VCaP (cell line): ENCODE measurements around the gene PLCL1.

Experiments used
- H3K27ac ChIP-seq: fragments of 450-650 bp; 2 replicates; pipeline ENCODE4 v1.5.1; 2017
- TF ChIP-seq, protein P1 (sequence below): fragments of 450-650 bp; conservative IDR thresholded peaks from 2 replicates; pipeline ENCODE4 v1.5.1; 2017; ENCODE audit warnings: mild to moderate bottlenecking, moderate library complexity

Gene PLCL1

DNA sequence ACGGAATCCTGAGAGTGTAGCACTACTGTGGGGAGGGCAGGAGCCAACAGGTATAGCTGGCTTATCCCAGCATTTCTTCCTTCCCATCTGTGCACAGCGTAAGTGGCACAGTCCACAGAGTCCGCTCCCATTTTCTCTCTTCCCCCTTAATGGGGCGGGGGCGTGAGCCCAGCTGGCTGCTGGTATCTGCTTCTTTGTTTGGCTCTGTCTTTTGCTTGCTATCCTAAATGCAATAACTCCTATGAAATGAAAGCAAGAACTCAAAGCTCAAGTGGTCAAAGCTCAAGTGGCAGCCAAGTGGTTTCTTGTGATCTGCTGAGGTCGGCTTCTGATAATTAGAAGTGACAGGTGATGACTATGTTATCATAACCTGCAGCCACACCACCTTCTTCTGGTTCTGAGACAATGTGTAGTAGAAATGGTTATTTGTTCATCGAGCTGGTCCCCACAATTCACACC lies 192.7 kb downstream of the PLCL1 start:
- H3K27ac ChIP-seq: no peak overlapping the region
- TF ChIP-seq, protein P1, sequence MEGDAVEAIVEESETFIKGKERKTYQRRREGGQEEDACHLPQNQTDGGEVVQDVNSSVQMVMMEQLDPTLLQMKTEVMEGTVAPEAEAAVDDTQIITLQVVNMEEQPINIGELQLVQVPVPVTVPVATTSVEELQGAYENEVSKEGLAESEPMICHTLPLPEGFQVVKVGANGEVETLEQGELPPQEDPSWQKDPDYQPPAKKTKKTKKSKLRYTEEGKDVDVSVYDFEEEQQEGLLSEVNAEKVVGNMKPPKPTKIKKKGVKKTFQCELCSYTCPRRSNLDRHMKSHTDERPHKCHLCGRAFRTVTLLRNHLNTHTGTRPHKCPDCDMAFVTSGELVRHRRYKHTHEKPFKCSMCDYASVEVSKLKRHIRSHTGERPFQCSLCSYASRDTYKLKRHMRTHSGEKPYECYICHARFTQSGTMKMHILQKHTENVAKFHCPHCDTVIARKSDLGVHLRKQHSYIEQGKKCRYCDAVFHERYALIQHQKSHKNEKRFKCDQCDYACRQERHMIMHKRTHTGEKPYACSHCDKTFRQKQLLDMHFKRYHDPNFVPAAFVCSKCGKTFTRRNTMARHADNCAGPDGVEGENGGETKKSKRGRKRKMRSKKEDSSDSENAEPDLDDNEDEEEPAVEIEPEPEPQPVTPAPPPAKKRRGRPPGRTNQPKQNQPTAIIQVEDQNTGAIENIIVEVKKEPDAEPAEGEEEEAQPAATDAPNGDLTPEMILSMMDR: no peak

DNA sequence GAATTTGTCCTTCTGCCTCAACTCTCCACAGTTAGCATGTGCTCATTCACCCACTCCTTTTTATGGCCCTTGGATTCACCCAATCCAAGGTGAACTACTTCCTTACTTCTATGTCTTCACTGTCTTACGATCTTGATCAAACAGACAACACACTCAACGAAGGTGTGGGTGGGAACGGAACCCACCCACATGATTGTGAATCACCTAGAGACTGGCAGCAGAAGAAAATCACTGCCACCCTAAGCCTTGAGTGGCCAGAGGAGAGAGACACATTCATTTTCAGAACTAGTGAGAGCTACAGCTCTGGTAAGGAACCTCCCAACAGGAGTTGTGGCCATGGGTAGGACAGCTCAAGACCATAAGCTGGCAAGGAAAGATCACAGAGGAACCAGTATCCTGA lies 194.3 kb downstream of the PLCL1 start:
- H3K27ac ChIP-seq: no peak overlapping the region
- TF ChIP-seq, protein P1: no peak

DNA sequence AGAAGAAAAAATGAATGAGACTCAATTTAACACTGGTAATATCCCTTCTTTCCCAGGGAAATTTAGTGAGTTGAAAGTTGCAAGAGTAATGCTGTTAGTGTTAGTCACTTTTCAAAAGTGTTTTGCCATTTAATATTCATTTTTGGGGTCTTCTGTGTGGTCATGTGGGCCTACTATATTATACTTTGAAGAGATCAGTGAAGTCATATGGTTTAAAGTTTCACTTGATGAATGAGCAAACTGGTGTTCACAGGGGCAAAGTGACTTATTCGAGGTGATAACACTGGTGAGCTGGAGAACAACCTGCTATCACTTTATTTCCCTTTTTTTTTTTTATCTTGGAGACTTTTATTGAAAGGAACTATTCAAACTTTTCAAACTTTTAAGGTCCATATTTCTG lies 196.0 kb downstream of the PLCL1 start:
- TF ChIP-seq, protein P1: no peak
- no peak overlapping the region for H3K27ac ChIP-seq

DNA sequence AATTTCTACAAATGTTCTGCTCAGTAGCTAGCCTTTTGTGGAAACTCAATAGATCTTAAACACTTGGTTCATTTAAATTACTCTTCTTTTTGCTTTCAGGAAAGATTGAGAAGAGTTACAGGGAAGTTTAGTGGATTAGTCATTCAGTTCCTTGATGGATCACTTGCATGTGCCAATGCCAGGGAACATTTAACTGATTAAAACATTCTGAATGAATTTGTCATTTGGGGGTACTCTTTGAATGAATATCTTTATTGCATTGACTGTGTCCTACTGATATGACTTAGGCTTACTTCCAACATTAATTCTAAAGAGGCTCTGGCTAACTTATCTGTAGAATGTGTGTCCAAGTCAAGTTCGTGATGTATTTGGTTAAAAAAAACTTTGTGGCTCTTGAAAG lies 199.8 kb downstream of the PLCL1 start:
- H3K27ac ChIP-seq: no peak overlapping the region
- TF ChIP-seq, protein P1: no peak

DNA sequence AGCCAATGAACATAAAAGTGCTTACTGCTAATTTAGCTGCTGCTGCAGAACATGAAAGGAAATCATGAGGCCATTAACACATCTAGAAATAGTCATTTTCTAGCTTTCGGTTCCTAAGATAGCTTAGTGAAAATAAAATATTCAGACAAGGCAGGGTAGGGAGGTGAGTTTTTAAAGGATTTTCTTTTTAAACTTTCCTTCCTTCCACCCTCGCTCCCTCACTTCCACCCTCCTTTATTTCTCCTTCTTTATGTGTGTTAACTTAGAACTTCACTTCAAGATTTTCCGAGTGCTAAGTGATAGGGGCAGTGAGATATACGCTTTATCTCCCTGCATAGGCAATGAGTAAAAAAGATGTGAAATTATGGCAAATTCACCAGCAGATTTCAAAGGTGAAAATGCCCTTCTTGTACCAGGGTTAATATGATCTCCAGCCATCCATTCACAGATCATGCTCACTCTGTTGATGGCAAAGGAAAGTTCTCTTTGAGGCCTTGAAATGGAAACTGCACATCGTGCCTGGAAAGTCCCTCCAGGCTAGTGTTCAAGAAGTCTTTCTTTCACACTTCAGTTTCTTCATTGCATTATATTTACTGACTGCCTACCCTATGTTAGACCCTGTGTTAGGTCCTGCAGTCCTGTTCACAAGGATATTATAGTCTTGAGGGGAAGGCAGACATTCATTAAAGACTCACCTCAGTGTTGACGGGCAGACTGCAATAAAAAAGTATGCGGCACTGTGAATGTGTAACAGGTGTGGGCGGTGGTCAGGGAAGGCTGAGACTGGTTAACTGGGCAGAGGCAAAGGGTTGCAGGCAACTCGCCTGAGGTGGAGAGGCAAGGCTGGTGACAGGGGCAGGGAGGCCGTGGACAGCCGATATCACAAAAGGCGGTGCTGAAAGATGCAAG lies 200.8 kb downstream of the PLCL1 start:
- no peak overlapping the region for H3K27ac ChIP-seq
- TF ChIP-seq, protein P1: no peak

DNA sequence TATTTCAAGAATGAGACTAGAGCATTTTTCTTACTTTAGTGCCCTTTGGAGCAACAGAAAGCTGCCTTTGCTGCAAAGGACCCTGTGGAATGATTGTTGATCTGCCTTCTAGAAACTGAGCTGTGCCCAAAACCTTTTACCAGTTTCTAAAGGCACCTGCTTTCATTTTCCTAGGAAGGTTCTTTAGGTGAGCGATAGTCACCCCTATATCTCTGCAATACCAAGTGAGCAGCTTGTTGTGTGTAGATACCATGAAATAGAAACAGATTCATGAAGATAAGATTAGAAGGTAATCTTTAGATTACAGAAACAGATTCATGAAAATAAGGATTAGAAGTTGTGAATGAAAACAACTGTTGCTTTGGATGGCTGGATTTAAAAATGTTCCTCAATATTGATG lies 202.3 kb downstream of the PLCL1 start:
- no peak overlapping the region for H3K27ac ChIP-seq

DNA sequence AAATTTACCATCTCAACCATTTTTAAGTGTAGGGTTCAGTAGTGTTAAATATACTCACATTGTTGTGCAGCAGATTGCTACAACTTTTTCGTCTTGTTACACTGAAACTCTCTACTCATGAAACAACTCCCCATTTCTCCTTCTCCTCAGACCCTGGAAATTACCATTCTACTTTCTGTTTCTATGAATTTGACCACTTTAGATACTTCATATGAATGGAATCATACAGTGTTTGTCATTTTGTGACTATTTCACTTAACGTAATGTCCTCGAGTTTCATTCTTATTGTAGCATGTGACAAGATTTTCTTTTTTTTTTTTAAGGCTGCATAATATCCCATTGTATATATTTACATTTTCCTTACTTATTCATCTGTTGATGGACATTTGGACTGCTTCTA lies 203.8 kb downstream of the PLCL1 start:
- H3K27ac ChIP-seq: no peak overlapping the region
- TF ChIP-seq, protein P1: no peak

More for the DNA sequence above, 202.3 kb downstream of the PLCL1 start:
- TF ChIP-seq, protein P1: no peak
